Ishikawa (cell line): ENCODE measurements around the gene PRR33.

Source experiments
- CEBPB ChIP-seq: IDR thresholded peaks from 2 replicates; pipeline ENCODE4 v1.6.1; 2012
- CREB1 ChIP-seq: IDR thresholded peaks from 2 replicates; pipeline ENCODE4 v1.6.1; 2012; ENCODE audit warnings: low read depth
- EGR1 ChIP-seq: IDR thresholded peaks from 2 replicates; pipeline ENCODE4 v1.6.1; 2012
- EP300 ChIP-seq: IDR thresholded peaks from 2 replicates; pipeline ENCODE4 v1.6.1; 2012; ENCODE audit warnings: borderline replicate concordance
- FOXM1 ChIP-seq: IDR thresholded peaks from 2 replicates; pipeline ENCODE4 v1.6.1; 2012; ENCODE audit warnings: low read depth, borderline replicate concordance
- MAX ChIP-seq: IDR thresholded peaks from 2 replicates; pipeline ENCODE4 v1.6.1; 2012
- NFIC ChIP-seq: IDR thresholded peaks from 2 replicates; pipeline ENCODE4 v1.6.1; 2012
- RAD21 ChIP-seq: IDR thresholded peaks from 2 replicates; pipeline ENCODE4 v1.6.1; 2012; ENCODE audit warnings: low read depth
- REST ChIP-seq: IDR thresholded peaks from 2 replicates; pipeline ENCODE4 v1.6.1; 2012; ENCODE audit warnings: low read depth, mild to moderate bottlenecking
- TAF1 ChIP-seq: IDR thresholded peaks from 2 replicates; pipeline ENCODE4 v1.6.1; 2012; ENCODE audit warnings: low read depth, mild to moderate bottlenecking
- TCF12 ChIP-seq: IDR thresholded peaks from 2 replicates; pipeline ENCODE4 v1.6.1; 2012; ENCODE audit warnings: low read depth
- TEAD4 ChIP-seq: IDR thresholded peaks from 2 replicates; pipeline ENCODE4 v1.6.1; 2012
- YY1 ChIP-seq: IDR thresholded peaks from 2 replicates; pipeline ENCODE4 v1.6.1; 2012; ENCODE audit warnings: low read depth
- ZBTB7A ChIP-seq: IDR thresholded peaks from 2 replicates; pipeline ENCODE4 v1.6.1; 2012; ENCODE audit warnings: low read depth
- TF ChIP-seq, protein P1 (sequence below): IDR thresholded peaks from 2 replicates; pipeline ENCODE4 v1.6.1; 2012

Gene PRR33

GRCh38 chr11:1935156-1936071, 43.7 kb upstream of the PRR33 start:
- TF ChIP-seq EP300 (no peak), MAX (no peak), RAD21 (no peak), TAF1 (no peak), NFIC (no peak), TCF12 (no peak), CREB1 (no peak), YY1 (no peak), EGR1 (no peak), ZBTB7A (no peak), FOXM1 (no peak), REST (no peak), CEBPB (no peak), TEAD4 (no peak)
- TF ChIP-seq, protein P1, sequence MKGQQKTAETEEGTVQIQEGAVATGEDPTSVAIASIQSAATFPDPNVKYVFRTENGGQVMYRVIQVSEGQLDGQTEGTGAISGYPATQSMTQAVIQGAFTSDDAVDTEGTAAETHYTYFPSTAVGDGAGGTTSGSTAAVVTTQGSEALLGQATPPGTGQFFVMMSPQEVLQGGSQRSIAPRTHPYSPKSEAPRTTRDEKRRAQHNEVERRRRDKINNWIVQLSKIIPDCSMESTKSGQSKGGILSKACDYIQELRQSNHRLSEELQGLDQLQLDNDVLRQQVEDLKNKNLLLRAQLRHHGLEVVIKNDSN, result no peak

DNA sequence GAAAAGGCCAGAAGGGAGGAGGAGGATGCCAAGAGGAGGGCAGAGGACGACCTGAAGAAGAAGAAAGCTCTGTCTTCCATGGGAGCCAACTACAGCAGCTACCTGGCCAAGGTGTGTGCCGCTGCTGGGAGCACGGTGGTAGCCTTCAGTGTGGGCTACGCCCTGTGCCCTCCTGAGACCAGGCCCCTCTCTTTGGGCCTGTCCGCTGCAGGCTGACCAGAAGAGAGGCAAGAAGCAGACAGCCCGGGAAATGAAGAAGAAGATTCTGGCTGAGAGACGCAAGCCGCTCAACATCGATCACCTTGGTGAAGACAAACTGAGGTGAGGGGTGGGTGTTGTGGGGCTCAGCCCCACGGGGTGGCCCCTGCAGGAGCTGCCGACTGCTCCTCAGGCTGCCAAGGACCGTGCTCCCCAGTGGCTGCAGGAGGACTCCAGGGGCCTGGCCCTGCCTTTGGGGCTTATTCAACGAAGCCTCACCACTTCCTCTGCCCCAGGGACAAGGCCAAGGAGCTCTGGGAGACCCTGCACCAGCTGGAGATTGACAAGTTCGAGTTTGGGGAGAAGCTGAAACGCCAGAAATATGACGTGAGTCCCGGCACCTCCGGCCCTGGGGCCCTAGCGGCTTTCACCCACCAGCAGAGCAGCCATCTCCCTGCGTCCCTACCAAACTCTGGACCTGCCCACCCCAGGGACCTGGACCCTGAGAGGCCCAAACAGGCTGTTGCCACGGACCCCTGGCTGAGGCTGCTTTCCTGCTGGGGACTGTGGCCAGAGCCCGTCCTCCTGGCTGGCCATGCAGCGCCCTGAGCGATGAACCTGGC, 42.9 kb upstream of the PRR33 start:
- no peak for TF ChIP-seq EGR1
- no peak for TF ChIP-seq YY1
- no peak for TF ChIP-seq ZBTB7A
- no peak for TF ChIP-seq TEAD4
- no peak for TF ChIP-seq TAF1
- TF ChIP-seq RAD21, result no peak
- TF ChIP-seq NFIC, result no peak
- TF ChIP-seq REST, result no peak
- TF ChIP-seq, protein P1, result no peak
- no peak for TF ChIP-seq TCF12
- TF ChIP-seq EP300, result no peak
- no peak for TF ChIP-seq CEBPB

GRCh38 chr11:1933416-1934334, 42.0 kb upstream of the PRR33 start:
- no peak for TF ChIP-seq TCF12
- TF ChIP-seq EGR1, result no peak
- no peak for TF ChIP-seq ZBTB7A

DNA sequence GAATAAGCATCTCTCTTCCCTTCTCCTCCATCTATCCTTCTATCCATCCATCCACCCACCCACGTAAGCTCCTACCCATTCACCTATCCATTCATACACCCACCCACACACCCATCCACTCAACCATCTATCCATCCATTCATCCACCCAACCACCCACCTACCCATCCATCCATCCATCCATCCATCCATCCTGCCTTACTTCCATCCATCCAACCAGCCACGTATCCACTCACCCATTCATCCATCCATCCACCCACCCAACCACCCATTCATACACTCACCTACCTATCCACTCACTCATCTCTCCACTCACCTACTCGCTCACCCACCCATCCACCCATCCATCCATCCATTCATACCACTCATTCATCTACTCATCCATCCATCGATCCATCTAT, 41.0 kb upstream of the PRR33 start:
- TF ChIP-seq RAD21, result no peak
- no peak for TF ChIP-seq EP300
- no peak for TF ChIP-seq CEBPB
- TF ChIP-seq MAX, result no peak
- no peak for TF ChIP-seq REST
- TF ChIP-seq, protein P1, result no peak
- TF ChIP-seq NFIC, result no peak
- no peak for TF ChIP-seq YY1
- TF ChIP-seq FOXM1, result no peak
- TF ChIP-seq CREB1, result no peak
- TF ChIP-seq ZBTB7A, result no peak
- TF ChIP-seq TCF12, result no peak
- no peak for TF ChIP-seq EGR1
- no peak for TF ChIP-seq TEAD4
- no peak for TF ChIP-seq TAF1
